Heart left ventricle (tissue), 13 donors: ENCODE results near the gene CDC42SE2.

Experiments used
- POLR2A ChIP-seq, 2 donors: fragments of 450-650 bp; IDR thresholded peaks; one replicate each; pipeline ENCODE4 v1.6.1; 2017; ENCODE audit warnings: antibody characterized with exemption in 2 of 2, mild to moderate bottlenecking in 2 of 2, moderate library complexity in 2 of 2
- TF ChIP-seq, protein P1 (sequence below), 12 donors: fragments of 200-600 bp; sonication (generic) in 4 of 12; IDR thresholded peaks; one replicate each; pipeline versions ENCODE4 v1.5.0 to v1.8.0; 2018 to 2022; ENCODE audit warnings: antibody characterized with exemption in 12 of 12, mild to moderate bottlenecking in 5 of 12
- donor health status: ischemic (EF 13 %, LVEDD 7.1; RV severe dilation, severe dysfunction).
- donor health status: DM: no; HTN: yes; CAD: no.
- donor health status: DM: no; HTN: no; CAD: no.
- donor health status: ischemic (EF 25% LVEDD 6.9; RV normal size, moderate dysfunction).
- donor health status: ischemic (EF 25% LVEDD 5.7; RV mildly dilated, moderate dysfunction).
- donor health status: ischemic (EF 35%, LVEDD 5.7; RV mildly dilated, moderate dysfunction).
- donor health status: nonischemic (EF 11% LVEDD 7.7; RV severe dilation, severe dysfunction).
- donor health status: DM: yes; HTN: yes; CAD: no.
- donor health status: PGD.
- donor health status: ischemic (EF 29% LVEDD 5.4; RV normal size, mild dysfunction).
- donor health status: nonischemic (EF 23%, LVEDD 6.1; RV moderate dilation, normal function).

DNA sequence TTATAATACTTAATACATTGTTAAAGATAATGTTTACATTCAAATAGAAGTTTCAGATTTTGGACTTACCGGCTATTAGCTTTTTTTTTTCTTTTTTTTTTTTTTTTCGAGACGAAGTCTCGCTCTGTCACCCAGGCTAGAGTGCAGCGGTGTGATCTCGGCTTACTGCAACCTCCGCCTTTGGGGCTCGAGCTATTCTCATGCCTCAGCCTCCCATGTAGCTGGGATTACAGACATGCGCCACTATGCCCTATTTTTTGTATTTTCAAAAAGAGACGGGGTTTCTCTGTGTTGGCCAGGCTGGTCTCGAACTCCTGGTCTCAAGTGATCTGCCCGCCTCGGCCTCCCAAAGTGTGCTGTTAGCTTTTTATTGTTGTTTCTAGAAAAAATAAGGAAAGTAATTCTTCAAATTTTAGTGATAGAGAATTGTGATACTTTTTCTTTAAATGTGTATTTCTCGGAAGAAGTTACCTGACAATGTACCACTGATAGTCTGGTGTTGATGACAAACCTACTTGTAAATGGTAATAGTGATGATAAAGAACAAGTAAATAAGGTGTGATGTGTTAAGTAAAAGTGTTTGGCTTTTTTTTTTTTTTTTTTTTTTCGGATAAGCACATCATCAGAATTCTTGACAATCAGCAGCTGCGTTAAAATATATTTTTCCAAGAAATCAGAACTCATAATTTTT, 2.7 kb downstream of the CDC42SE2 start:
- no peak for TF ChIP-seq POLR2A (IDR thresholded peaks at IDR 0.05)
- TF ChIP-seq, protein P1, sequence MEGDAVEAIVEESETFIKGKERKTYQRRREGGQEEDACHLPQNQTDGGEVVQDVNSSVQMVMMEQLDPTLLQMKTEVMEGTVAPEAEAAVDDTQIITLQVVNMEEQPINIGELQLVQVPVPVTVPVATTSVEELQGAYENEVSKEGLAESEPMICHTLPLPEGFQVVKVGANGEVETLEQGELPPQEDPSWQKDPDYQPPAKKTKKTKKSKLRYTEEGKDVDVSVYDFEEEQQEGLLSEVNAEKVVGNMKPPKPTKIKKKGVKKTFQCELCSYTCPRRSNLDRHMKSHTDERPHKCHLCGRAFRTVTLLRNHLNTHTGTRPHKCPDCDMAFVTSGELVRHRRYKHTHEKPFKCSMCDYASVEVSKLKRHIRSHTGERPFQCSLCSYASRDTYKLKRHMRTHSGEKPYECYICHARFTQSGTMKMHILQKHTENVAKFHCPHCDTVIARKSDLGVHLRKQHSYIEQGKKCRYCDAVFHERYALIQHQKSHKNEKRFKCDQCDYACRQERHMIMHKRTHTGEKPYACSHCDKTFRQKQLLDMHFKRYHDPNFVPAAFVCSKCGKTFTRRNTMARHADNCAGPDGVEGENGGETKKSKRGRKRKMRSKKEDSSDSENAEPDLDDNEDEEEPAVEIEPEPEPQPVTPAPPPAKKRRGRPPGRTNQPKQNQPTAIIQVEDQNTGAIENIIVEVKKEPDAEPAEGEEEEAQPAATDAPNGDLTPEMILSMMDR (IDR thresholded peaks at IDR 0.05): no peak
